Trophoblast cell (in vitro differentiated cells and primary cell): Measurements from ENCODE around the gene LIPA.

Experiments
- DNase-seq, 2 donors: peaks; one replicate each; pipeline ENCODE4 v3.0.0-alpha.2; 2016
- H2AFZ ChIP-seq: 2 replicates; pipeline ENCODE4 v1.6.1; 2013; ENCODE audit warnings: low read length, moderate library complexity, mild to moderate bottlenecking; ENCODE audit not compliant: insufficient read depth, poor library complexity
- H2AK5ac ChIP-seq: 2 replicates; pipeline ENCODE4 v1.6.1; 2013; ENCODE audit warnings: mild to moderate bottlenecking, low read length
- H2BK120ac ChIP-seq: 2 replicates; pipeline ENCODE4 v1.6.1; 2013; ENCODE audit warnings: low read length, mild to moderate bottlenecking, moderate library complexity; ENCODE audit not compliant: insufficient read depth, poor library complexity
- H2BK12ac ChIP-seq: 2 replicates; pipeline ENCODE4 v1.6.1; 2013; ENCODE audit warnings: mild to moderate bottlenecking, low read length, moderate library complexity
- H2BK5ac ChIP-seq: 2 replicates; pipeline ENCODE4 v1.6.1; 2013; ENCODE audit warnings: low read length, low read depth, moderate library complexity, mild to moderate bottlenecking; ENCODE audit not compliant: poor library complexity
- H3K14ac ChIP-seq: 2 replicates; pipeline ENCODE4 v1.6.1; 2013; ENCODE audit warnings: mild to moderate bottlenecking, low read length
- H3K18ac ChIP-seq: 2 replicates; pipeline ENCODE4 v1.6.1; 2013; ENCODE audit warnings: mild to moderate bottlenecking, low read length
- H3K23ac ChIP-seq: 2 replicates; pipeline ENCODE4 v1.6.1; 2013; ENCODE audit warnings: low read length
- H3K27ac ChIP-seq: 2 replicates; pipeline ENCODE4 v1.5.1; 2013; ENCODE audit warnings: low read depth, mild to moderate bottlenecking, inconsistent platforms, low read length, moderate library complexity
- H3K27me3 ChIP-seq: 2 replicates; pipeline ENCODE4 v1.6.1; 2013; ENCODE audit warnings: inconsistent platforms, mild to moderate bottlenecking, low read length, moderate library complexity; ENCODE audit not compliant: insufficient read depth
- H3K36me3 ChIP-seq, 2 experiments: 1 replicate in 1 of 2; 2 replicates in 1 of 2; pipeline ENCODE4 v1.6.1; 2013; ENCODE audit warnings: low read length in 2 of 2, mild to moderate bottlenecking in 2 of 2, moderate library complexity in 1 of 2; ENCODE audit not compliant: insufficient read depth in 2 of 2, control insufficient read depth in 1 of 2
- H3K4ac ChIP-seq: 2 replicates; pipeline ENCODE4 v1.6.1; 2013; ENCODE audit warnings: low read depth, mild to moderate bottlenecking, low read length, moderate library complexity
- H3K4me1 ChIP-seq, 2 experiments: 1 replicate in 1 of 2; 2 replicates in 1 of 2; pipeline ENCODE4 v1.6.1; 2013; ENCODE audit warnings: low read length in 2 of 2, mild to moderate bottlenecking in 2 of 2, moderate library complexity in 1 of 2; ENCODE audit not compliant: insufficient read depth in 2 of 2, control insufficient read depth in 1 of 2
- H3K4me2 ChIP-seq: 2 replicates; pipeline ENCODE4 v1.6.1; 2013; ENCODE audit warnings: inconsistent platforms, mild to moderate bottlenecking, low read length, moderate library complexity
- H3K4me3 ChIP-seq: 2 replicates; pipeline ENCODE4 v1.5.1; 2013; ENCODE audit warnings: mild to moderate bottlenecking, low read depth, low read length, inconsistent platforms
- H3K79me1 ChIP-seq: one replicate; pipeline ENCODE4 v1.6.1; 2013; ENCODE audit warnings: low read length
- H3K79me2 ChIP-seq: 2 replicates; pipeline ENCODE4 v1.6.1; 2013; ENCODE audit warnings: low read length, mild to moderate bottlenecking; ENCODE audit not compliant: control insufficient read depth, insufficient read depth, poor library complexity
- H3K9ac ChIP-seq: 2 replicates; pipeline ENCODE4 v1.6.1; 2013; ENCODE audit warnings: mild to moderate bottlenecking, low read length
- H3K9me3 ChIP-seq: 2 replicates; pipeline ENCODE4 v1.6.1; 2013; ENCODE audit warnings: low read depth, mild to moderate bottlenecking, control low read depth, inconsistent platforms, low read length; ENCODE audit not compliant: insufficient read depth
- H4K12ac ChIP-seq: 2 replicates; pipeline ENCODE4 v1.6.1; 2013; ENCODE audit warnings: low read depth, mild to moderate bottlenecking, low read length, moderate library complexity
- H4K8ac ChIP-seq: 2 replicates; pipeline ENCODE4 v1.6.1; 2013; ENCODE audit warnings: low read depth, mild to moderate bottlenecking, low read length, moderate library complexity
- H4K91ac ChIP-seq: one replicate; pipeline ENCODE4 v1.6.1; 2013; ENCODE audit warnings: low read depth, mild to moderate bottlenecking, low read length, moderate library complexity
- WGBS: extraction: QIAGEN DNeasy Blood & Tissue Kit; methylation state at CpG from one replicate; pipeline ENCODE4 v1.1.7; 2013; ENCODE audit warnings: missing lambda C conversion rate; ENCODE audit not compliant: insufficient read length, insufficient coverage; ENCODE audit errors: extremely low coverage; 5-methylcytosine and 5-hydroxymethylcytosine counted together

Gene LIPA

DNA sequence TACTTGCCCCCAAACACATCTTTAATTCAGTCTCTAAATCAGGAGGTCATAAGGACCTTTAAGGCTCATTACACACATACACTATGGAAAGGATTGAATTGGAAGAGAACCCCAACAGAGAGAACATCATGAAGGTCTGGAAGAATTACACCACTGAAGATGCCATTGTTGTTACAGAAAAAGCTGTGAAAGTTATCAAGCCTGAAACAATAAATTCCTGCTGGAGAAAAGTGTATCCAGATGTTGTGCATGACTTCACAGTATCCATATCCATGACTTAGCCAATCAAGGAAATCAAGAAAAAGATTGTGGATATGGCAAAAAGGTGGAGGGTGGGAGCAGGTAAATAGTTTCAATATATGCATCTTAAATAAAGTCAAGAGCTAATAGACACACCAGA, 13.7 kb downstream of the LIPA start:
- H3K9me3 ChIP-seq, result no peaks in the 10 kb centered on the region
- H2BK12ac ChIP-seq, result no peak overlapping the region
- H2BK5ac ChIP-seq, result no peak overlapping the region
- no peak overlapping the region for H3K14ac ChIP-seq
- no peak overlapping the region for H3K27ac ChIP-seq
- no peaks in the 10 kb centered on the region for H3K36me3 ChIP-seq
- H3K4ac ChIP-seq, result no peak overlapping the region
- H3K23ac ChIP-seq, result no peak overlapping the region
- peaks cover 3 to 12% of the 10 kb centered on the region in 2 experiments for H3K4me1 ChIP-seq
- no peak overlapping the region for H2AFZ ChIP-seq
- no peak overlapping the region for H4K12ac ChIP-seq
- H3K79me2 ChIP-seq, result no peaks in the 10 kb centered on the region
- H2AK5ac ChIP-seq, result no peak overlapping the region
- no peak overlapping the region for H3K4me3 ChIP-seq
- H4K91ac ChIP-seq, result no peak overlapping the region
- DNase-seq, result no peak
- H3K79me1 ChIP-seq, result peaks cover 4% of the 10 kb centered on the region
- H3K4me2 ChIP-seq, result no peak overlapping the region
- no peak overlapping the region for H2BK120ac ChIP-seq
- H3K18ac ChIP-seq, result no peak overlapping the region
- H4K8ac ChIP-seq, result no peak overlapping the region
- no peaks in the 10 kb centered on the region for H3K27me3 ChIP-seq
- H3K9ac ChIP-seq, result no peak overlapping the region

DNA sequence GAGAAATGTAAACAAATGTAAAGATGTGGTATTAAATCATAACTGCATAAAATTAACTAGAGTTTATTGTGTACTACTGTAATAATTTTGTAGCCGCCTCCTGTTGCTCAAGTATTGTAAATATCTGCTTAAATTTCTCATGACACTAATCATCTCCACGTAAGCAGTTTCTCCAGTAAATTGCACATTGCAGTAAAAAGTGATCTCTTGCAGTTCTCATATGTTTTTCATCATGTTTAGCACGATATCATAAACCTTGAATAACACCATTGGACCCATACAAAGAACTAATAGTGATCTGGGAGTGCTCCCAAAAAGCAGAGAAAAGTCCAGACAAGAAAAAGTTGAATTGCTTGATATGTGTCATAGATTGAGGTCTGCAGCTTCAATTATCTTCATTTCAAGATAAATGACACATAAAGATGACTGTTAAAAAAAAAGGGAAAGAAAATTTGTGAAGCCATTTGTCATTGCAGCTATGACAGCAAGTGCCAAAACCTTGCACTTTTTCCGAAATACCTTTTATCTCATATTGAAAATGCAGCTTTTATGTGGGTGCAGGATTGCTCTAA, 15.3 kb downstream of the LIPA start:
- Histone ChIP-seq H3K79me1 (peaks cover 4% of the 10 kb centered on the region), H3K23ac (no peak overlapping the region), H4K12ac (no peak overlapping the region), H3K36me3 (no peaks in the 10 kb centered on the region), H2BK5ac (no peak overlapping the region), H3K27me3 (no peaks in the 10 kb centered on the region), H3K4me3 (no peak overlapping the region), H3K9ac (no peak overlapping the region), H4K8ac (no peak overlapping the region), H2BK120ac (no peak overlapping the region), H3K4ac (no peak overlapping the region), H2AK5ac (no peak overlapping the region), H3K9me3 (no peaks in the 10 kb centered on the region), H4K91ac (no peak overlapping the region), H2BK12ac (no peak overlapping the region), H3K14ac (no peak overlapping the region), H3K4me2 (no peak overlapping the region), H3K18ac (no peak overlapping the region), H3K27ac (no peak overlapping the region), H2AFZ (no peak overlapping the region), H3K4me1 (peaks cover 3 to 10% of the 10 kb centered on the region in 2 experiments), H3K79me2 (no peaks in the 10 kb centered on the region)
- WGBS, result no CpG with 5 or more reads among the region's 4 CpGs
- no peak for DNase-seq

DNA sequence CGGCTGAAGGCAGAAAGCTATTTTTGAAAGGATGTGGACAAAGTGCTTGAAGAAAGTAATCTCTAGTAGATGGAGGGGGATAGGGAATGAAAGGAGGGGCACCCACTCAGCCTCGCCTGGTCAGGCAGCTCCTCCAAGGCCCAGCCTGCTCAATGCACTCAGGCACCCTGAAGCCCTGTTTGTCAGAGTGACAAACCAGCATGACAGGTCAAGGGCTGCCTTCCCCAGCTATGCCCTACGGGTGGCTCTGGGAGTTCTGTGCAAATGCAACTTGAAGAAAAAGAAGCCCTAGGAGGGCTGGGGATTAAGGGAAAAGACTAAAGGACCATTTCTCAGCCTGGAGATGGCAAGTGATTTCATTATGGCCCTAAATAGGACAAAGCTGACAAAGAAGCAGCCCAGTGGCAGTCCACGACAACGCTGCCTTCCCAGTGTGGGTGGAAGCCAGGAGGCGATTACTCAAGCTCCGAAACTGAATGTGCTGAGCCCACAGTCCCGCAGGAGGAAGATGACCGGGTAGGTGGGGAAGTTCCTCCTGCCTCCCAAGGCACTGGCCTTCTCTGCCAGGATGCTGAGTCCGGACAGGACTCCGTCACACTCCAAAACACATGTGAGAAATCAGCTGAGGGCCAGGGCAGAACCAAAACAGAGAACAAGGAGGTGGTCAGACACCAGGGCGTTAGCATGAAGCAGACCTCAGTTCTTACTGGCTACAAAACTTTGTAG, 16.3 kb downstream of the LIPA start:
- Histone ChIP-seq H4K91ac (no peak overlapping the region), H3K4me1 (peaks cover 0 to 4% of the 10 kb centered on the region in 2 experiments), H3K4me3 (no peak overlapping the region), H3K9ac (no peak overlapping the region), H3K79me1 (no peaks in the 10 kb centered on the region), H2BK5ac (no peak overlapping the region), H2BK12ac (no peak overlapping the region), H3K4me2 (no peak overlapping the region), H2BK120ac (no peak overlapping the region), H3K14ac (no peak overlapping the region), H4K12ac (no peak overlapping the region), H3K9me3 (no peaks in the 10 kb centered on the region), H3K27me3 (no peaks in the 10 kb centered on the region), H3K27ac (no peak overlapping the region), H3K36me3 (no peaks in the 10 kb centered on the region), H3K23ac (no peak overlapping the region), H4K8ac (no peak overlapping the region), H2AFZ (no peak overlapping the region), H2AK5ac (no peak overlapping the region), H3K4ac (no peak overlapping the region), H3K79me2 (no peaks in the 10 kb centered on the region), H3K18ac (no peak overlapping the region)
- DNase-seq, result peak; percentile 55
- WGBS, result no CpG with 5 or more reads among the region's 12 CpGs

DNA sequence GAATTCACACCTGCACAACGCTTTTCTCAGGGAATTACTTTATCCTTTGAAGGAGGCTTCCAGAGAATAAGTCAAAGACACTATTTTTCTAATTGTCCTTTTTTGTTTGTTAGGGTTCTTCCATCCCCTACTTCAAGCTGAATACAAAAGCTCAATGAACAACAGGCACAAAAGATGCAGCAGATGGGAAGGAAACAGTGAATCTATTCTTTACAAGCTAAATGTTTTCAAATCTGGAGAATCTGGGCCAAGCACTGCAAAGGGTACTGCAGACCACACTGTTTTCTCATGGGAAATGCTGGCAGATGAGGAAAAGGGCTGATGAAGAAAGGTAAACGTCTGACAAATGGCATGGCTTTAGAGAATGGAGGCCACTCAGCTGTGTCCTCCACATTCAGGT, 18.5 kb downstream of the LIPA start:
- Histone ChIP-seq H3K36me3 (no peaks in the 10 kb centered on the region), H2AFZ (no peak overlapping the region), H3K9me3 (no peaks in the 10 kb centered on the region), H3K4ac (no peak overlapping the region), H3K4me3 (no peak overlapping the region), H4K12ac (no peak overlapping the region), H4K91ac (no peak overlapping the region), H3K27ac (no peak overlapping the region), H2BK5ac (no peak overlapping the region), H4K8ac (no peak overlapping the region), H3K9ac (no peak overlapping the region), H3K14ac (no peak overlapping the region), H3K18ac (no peak overlapping the region), H3K79me2 (no peaks in the 10 kb centered on the region), H3K4me2 (no peak overlapping the region), H3K79me1 (no peaks in the 10 kb centered on the region), H2AK5ac (no peak overlapping the region), H2BK120ac (no peak overlapping the region), H3K23ac (no peak overlapping the region), H3K4me1 (peaks cover 0 to 4% of the 10 kb centered on the region in 2 experiments), H3K27me3 (no peaks in the 10 kb centered on the region), H2BK12ac (no peak overlapping the region)
- DNase-seq, result no peak
- no CpG with 5 or more reads among the region's 2 CpGs for WGBS
